OCI-LY7 (cell line): ENCODE data around the gene PITPNM3. TPM values are rescaled to one million over a fixed set of nuclear protein-coding genes. Genes with fewer than 3 reads are reported as not detected.

Experiments used
- BruUV-seq: library from RNA; stranded (reverse); fragments of 400-500 nt; replicated peaks from 2 replicates; lab custom pipeline; 2021; lab: Mats Ljungman, UMichigan
- CTCF ChIA-PET: fragments of 300-600 bp; sonication (Branson Sonifier 250); formaldehyde crosslinking; loops from one replicate; lab custom pipeline; 2022; ENCODE audit warnings: antibody characterized with exemption; ENCODE audit not compliant: unreplicated experiment; lab: Charles Lee
- POLR2A ChIA-PET: fragments of 300-600 bp; sonication (Branson Sonifier 250); formaldehyde crosslinking; loops from one replicate; lab custom pipeline; 2022; ENCODE audit warnings: antibody characterized with exemption; lab: Charles Lee
- DNase-seq: peaks from one replicate; pipeline ENCODE4 v3.0.0-alpha.2; 2015; ENCODE audit warnings: low spot score
- H2AFZ ChIP-seq: fragments of 200-600 bp; sonication (generic), shearing (Covaris generic); 2 replicates; pipeline ENCODE4 v1.6.1; 2014; ENCODE audit warnings: mild to moderate bottlenecking, antibody characterized with exemption, low read length, moderate library complexity
- H3K27ac ChIP-seq: fragments of 200-600 bp; sonication (generic); 2 replicates; pipeline ENCODE4 v1.5.1; 2014; ENCODE audit warnings: mixed run types, low read depth, mild to moderate bottlenecking, moderate library complexity, low read length, inconsistent platforms; ENCODE audit not compliant: poor library complexity, severe bottlenecking
- H3K36me3 ChIP-seq: fragments of 200-600 bp; sonication (generic); 2 replicates; pipeline ENCODE4 v1.6.1; 2014; ENCODE audit warnings: mild to moderate bottlenecking, antibody characterized with exemption, low read length, moderate library complexity, mixed read lengths; ENCODE audit not compliant: insufficient read depth
- H3K4me1 ChIP-seq: fragments of 200-600 bp; sonication (generic); 2 replicates; pipeline ENCODE4 v1.5.1; 2014; ENCODE audit warnings: mild to moderate bottlenecking, low read length; ENCODE audit not compliant: insufficient read depth, poor library complexity, severe bottlenecking
- H3K4me2 ChIP-seq: fragments of 200-600 bp; sonication (generic); 2 replicates; pipeline ENCODE4 v1.6.1; 2014; ENCODE audit warnings: mild to moderate bottlenecking, low read length
- H3K4me3 ChIP-seq: fragments of 200-600 bp; sonication (generic); 2 replicates; pipeline ENCODE4 v1.5.1; 2014; ENCODE audit warnings: mild to moderate bottlenecking, low read depth, low read length; ENCODE audit not compliant: poor library complexity, severe bottlenecking
- H3K79me2 ChIP-seq: fragments of 200-600 bp; sonication (generic); 2 replicates; pipeline ENCODE4 v1.6.1; 2016; ENCODE audit warnings: low read depth, mild to moderate bottlenecking, low read length, moderate library complexity, mixed read lengths; ENCODE audit not compliant: insufficient read depth
- H3K9me2 ChIP-seq: fragments of 200-600 bp; sonication (generic); 2 replicates; pipeline ENCODE4 v1.6.1; 2016; ENCODE audit warnings: mild to moderate bottlenecking, low read length, mixed read lengths; ENCODE audit not compliant: insufficient read depth
- H3K9me3 ChIP-seq: fragments of 200-600 bp; sonication (generic); 2 replicates; pipeline ENCODE4 v1.6.1; 2014; ENCODE audit warnings: mild to moderate bottlenecking, mixed run types, low read length, mixed read lengths
- H4K20me1 ChIP-seq: fragments of 200-600 bp; sonication (generic); 2 replicates; pipeline ENCODE4 v1.6.1; 2014; ENCODE audit warnings: mild to moderate bottlenecking, antibody characterized with exemption, low read length, moderate library complexity, mixed read lengths; ENCODE audit not compliant: insufficient read depth
- CTCF ChIP-seq: fragments of 200-600 bp; sonication (generic); conservative IDR thresholded peaks from 2 replicates; pipeline ENCODE4 v1.5.1; 2014; ENCODE audit warnings: mild to moderate bottlenecking, antibody characterized with exemption, low read length, moderate library complexity, mixed read lengths
- EZH2phosphoT487 ChIP-seq: fragments of 200-600 bp; sonication (generic); IDR thresholded peaks from 2 replicates; pipeline ENCODE4 v1.6.1; 2018; ENCODE audit warnings: low read depth, borderline replicate concordance, mild to moderate bottlenecking, mixed run types, antibody characterized with exemption, low read length, moderate library complexity, mixed read lengths
- intact Hi-C: fragments of 100-400 bp; cut with micrococcal nuclease; formaldehyde crosslinking; loops from one replicate; pipeline ENCODE4 v1.10.0; 2022; ENCODE audit not compliant: unreplicated experiment
- total RNA-seq, 2 experiments: library from RNA; depleted of rRNA in 1 of 2; stranded (reverse); fragments of >200 nt in 1 of 2; shearing (Covaris generic) in 1 of 2; gene quantifications; 2 replicates each; pipeline ENCODE4 v1.2.3, GENCODE V29; 2014 to 2022

Gene PITPNM3
- total RNA-seq, 2 experiments from 2014 or later = 0.76 to 1.6 TPM

- H2AFZ ChIP-seq = no peak overlapping the region
- no peak overlapping the region for H3K27ac ChIP-seq
- TF ChIP-seq EZH2phosphoT487 (no peak), CTCF (peak; percentile 83)
- no peaks in the 10 kb centered on the region; the same call in 1 of the 2 replicates for H3K9me3 ChIP-seq
- peaks cover 15% of the 10 kb centered on the region for H3K4me1 ChIP-seq
- CTCF ChIA-PET = interaction anchor here (0.7 kb wide), 1 partner anchor 8 kb away, joined by 3 read pairs; no protein-coding TSS in a partner anchor
- POLR2A ChIA-PET = interaction anchor here (0.7 kb wide), 2 partner anchors 10 to 1029 kb away, joined by 3 to 4 read pairs; no protein-coding TSS in a partner anchor
- intact Hi-C loops = loop anchor here (5.0 kb wide), 1 partner anchor 849 kb away; no protein-coding TSS in a partner anchor
- H3K9me2 ChIP-seq = no peaks in the 10 kb centered on the region
- H3K36me3 ChIP-seq = no peaks in the 10 kb centered on the region
- DNase-seq = peak; percentile 71
- H4K20me1 ChIP-seq = no peaks in the 10 kb centered on the region
- no peak overlapping the region for H3K4me2 ChIP-seq
- H3K4me3 ChIP-seq = no peak overlapping the region
- BruUV-seq = no TSS peak
- no peaks in the 10 kb centered on the region for H3K79me2 ChIP-seq
Measured at GRCh38 chr17:6435968-6436367, 120.4 kb downstream of the PITPNM3 start.

- H3K4me1 ChIP-seq = peaks cover 15% of the 10 kb centered on the region
- no peaks in the 10 kb centered on the region for H3K79me2 ChIP-seq
- no TSS peak for BruUV-seq
- ChIA-PET CTCF (no interaction called here), POLR2A (no interaction called here)
- TF ChIP-seq EZH2phosphoT487 = no peak
- no peak for TF ChIP-seq CTCF
- H3K36me3 ChIP-seq = no peaks in the 10 kb centered on the region
- intact Hi-C loops = loop anchor here (5.0 kb wide), 1 partner anchor 848 kb away; no protein-coding TSS in a partner anchor
- DNase-seq = no peak
- no peaks in the 10 kb centered on the region for H4K20me1 ChIP-seq
- H3K9me3 ChIP-seq = no peaks in the 10 kb centered on the region; the same call in 1 of the 2 replicates
- no peak within 1 kb of the TSS for H2AFZ ChIP-seq
- H3K27ac ChIP-seq = no peak within 1 kb of the TSS
- H3K4me2 ChIP-seq = no peak within 1 kb of the TSS
- H3K9me2 ChIP-seq = no peaks in the 10 kb centered on the region
- no peak within 1 kb of the TSS for H3K4me3 ChIP-seq
Measured at GRCh38 chr17:6435051-6435450, 121.3 kb downstream of the PITPNM3 start, which contains the start of gene AIPL1. Gene AIPL1 (minus strand): TSS chr17:6435121. CDS start chr17:6435104, 17 bp downstream.

GRCh38 chr17:6430769-6431168 lies 125.6 kb downstream of the PITPNM3 start:
- Histone ChIP-seq H3K79me2 (no peaks in the 10 kb centered on the region), H3K27ac (no peak overlapping the region), H4K20me1 (no peaks in the 10 kb centered on the region), H3K4me1 (peaks cover 7% of the 10 kb centered on the region), H2AFZ (no peak overlapping the region), H3K9me2 (no peaks in the 10 kb centered on the region), H3K9me3 (no peaks in the 10 kb centered on the region; the same call in 1 of the 2 replicates), H3K36me3 (no peaks in the 10 kb centered on the region), H3K4me3 (no peak overlapping the region), H3K4me2 (no peak overlapping the region)
- DNase-seq = no peak
- ChIA-PET POLR2A (no interaction called here), CTCF (no interaction called here)
- no peak for TF ChIP-seq EZH2phosphoT487
- peak; percentile 66 for TF ChIP-seq CTCF
- BruUV-seq = no TSS peak
- intact Hi-C loops = no loop called here
